ENCODE measurements around the gene TMEM232.
"Not testable (repeated sequence)": the region's sequence is repeated elsewhere in the genome, so short reads cannot be mapped to it uniquely, and the experiment has no call there.

The TMEM232 gene

GRCh38 chr5:110536120-110537115, 190.1 kb downstream of the TMEM232 start:
- TF ChIP-seq, protein P1, sequence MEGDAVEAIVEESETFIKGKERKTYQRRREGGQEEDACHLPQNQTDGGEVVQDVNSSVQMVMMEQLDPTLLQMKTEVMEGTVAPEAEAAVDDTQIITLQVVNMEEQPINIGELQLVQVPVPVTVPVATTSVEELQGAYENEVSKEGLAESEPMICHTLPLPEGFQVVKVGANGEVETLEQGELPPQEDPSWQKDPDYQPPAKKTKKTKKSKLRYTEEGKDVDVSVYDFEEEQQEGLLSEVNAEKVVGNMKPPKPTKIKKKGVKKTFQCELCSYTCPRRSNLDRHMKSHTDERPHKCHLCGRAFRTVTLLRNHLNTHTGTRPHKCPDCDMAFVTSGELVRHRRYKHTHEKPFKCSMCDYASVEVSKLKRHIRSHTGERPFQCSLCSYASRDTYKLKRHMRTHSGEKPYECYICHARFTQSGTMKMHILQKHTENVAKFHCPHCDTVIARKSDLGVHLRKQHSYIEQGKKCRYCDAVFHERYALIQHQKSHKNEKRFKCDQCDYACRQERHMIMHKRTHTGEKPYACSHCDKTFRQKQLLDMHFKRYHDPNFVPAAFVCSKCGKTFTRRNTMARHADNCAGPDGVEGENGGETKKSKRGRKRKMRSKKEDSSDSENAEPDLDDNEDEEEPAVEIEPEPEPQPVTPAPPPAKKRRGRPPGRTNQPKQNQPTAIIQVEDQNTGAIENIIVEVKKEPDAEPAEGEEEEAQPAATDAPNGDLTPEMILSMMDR (IDR thresholded peaks at IDR 0.05; ENCODE audit: low read depth, low read length, missing control alignments): no peak
- DNase-seq (ENCODE audit: extremely low read depth, low read depth): no peak

DNA sequence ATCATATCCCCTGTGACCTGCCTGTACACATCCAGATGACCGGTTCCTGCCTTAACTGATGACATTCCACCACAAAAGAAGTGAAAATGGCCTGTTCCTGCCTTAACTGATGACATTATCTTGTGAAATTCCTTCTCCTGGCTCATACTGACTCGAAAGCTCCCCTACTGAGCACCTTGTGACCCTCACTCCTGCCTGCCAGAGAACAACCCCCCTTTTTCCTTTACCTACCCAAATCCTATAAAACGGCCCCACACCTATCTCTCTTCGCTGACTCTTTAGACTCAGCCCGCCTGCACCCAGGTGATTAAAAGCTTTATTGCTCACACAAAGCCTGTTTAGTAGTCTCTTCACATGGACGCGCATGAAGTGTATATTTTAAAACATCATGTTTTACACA, 191.3 kb downstream of the TMEM232 start:
- DNase-seq (ENCODE audit: extremely low read depth, low read depth); H3K4me3 ChIP-seq (replicated peaks; ENCODE audit: low read depth, low read length): not testable (repeated sequence)

More at GRCh38 chr5:110536120-110537115, 190.1 kb downstream of the TMEM232 start:
- no peak overlapping the region for H3K4me3 ChIP-seq (replicated peaks; ENCODE audit: low read depth, low read length)

GRCh38 chr5:110525762-110526161, 200.7 kb downstream of the TMEM232 start:
- DNase-seq (ENCODE audit: extremely low read depth, low read depth): no peak
- no peak overlapping the region for H3K4me3 ChIP-seq (replicated peaks; ENCODE audit: low read depth, low read length)
- TF ChIP-seq, protein P1 (IDR thresholded peaks at IDR 0.05; ENCODE audit: low read depth, low read length, missing control alignments): no peak

DNA sequence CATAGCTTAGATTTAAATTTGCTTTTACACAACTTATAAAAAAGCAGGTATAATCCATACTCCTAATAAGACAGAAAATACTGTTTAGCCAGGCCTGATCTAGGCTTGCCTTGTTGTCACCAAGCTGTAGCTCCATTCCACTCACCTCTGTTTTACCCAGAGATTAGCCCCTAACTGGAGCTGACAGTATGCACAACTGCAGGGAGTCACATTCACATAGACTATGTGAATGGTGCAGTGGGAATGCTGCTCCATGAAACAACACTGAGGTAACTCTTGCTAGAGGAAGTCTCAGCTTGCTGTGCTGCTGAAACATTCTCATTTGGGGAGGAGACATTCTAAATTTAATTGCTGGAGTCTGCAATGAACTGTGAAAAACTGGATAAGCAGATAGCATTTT, 209.1 kb downstream of the TMEM232 start:
- DNase-seq (ENCODE audit: extremely low read depth, low read depth): no peak
- TF ChIP-seq, protein P1 (IDR thresholded peaks at IDR 0.05; ENCODE audit: low read depth, low read length, missing control alignments): no peak
- H3K4me3 ChIP-seq (replicated peaks; ENCODE audit: low read depth, low read length): no peak overlapping the region

DNA sequence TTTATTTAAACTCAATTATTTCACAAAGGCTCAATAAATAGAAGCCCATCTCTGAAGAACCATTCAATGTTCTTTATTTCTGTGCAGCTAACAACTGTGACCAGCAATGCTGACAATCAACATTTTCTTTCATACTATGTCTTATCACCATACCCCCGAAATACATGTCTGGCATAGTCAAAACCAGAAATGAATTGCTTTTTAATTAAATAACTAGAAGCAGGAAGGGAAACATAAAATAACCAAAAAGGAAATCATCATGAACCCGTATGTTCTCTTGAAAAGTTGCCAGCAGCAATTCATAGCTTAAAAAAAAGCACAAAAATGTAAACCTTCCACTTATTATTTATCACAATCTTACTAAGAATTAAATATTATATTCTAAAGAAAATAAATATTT, 212.4 kb downstream of the TMEM232 start:
- TF ChIP-seq, protein P1 (IDR thresholded peaks at IDR 0.05; ENCODE audit: low read depth, low read length, missing control alignments): no peak
- H3K4me3 ChIP-seq (replicated peaks; ENCODE audit: low read depth, low read length): no peak overlapping the region
- no peak for DNase-seq (ENCODE audit: extremely low read depth, low read depth)

GRCh38 chr5:110512266-110512665, 214.2 kb downstream of the TMEM232 start:
- TF ChIP-seq, protein P1 (IDR thresholded peaks at IDR 0.05; ENCODE audit: low read depth, low read length, missing control alignments): no peak
- H3K4me3 ChIP-seq (replicated peaks; ENCODE audit: low read depth, low read length): no peak overlapping the region
- DNase-seq (ENCODE audit: extremely low read depth, low read depth): no peak

GRCh38 chr5:110510146-110510545, 216.3 kb downstream of the TMEM232 start:
- H3K4me3 ChIP-seq (replicated peaks; ENCODE audit: low read depth, low read length): no peak overlapping the region
- DNase-seq (ENCODE audit: extremely low read depth, low read depth): no peak
- TF ChIP-seq, protein P1 (IDR thresholded peaks at IDR 0.05; ENCODE audit: low read depth, low read length, missing control alignments): no peak
